A549 (cell line): ENCODE data around the gene NTSR1. TPM values are rescaled to one million over a fixed set of nuclear protein-coding genes. Genes with fewer than 3 reads are reported as not detected.

Experiments
- ATAC-seq, 2 experiments: fragments of 200-7000 bp in 1 of 2; fragments of >200 bp in 1 of 2; cut with Nextera tagmentation in 1 of 2; cut with Tn5 transposase in 1 of 2; 3 replicates each; pipeline versions ENCODE4 v1.8.0 to v1.9.1; 2018 to 2020; ENCODE audit warnings: mild to moderate bottlenecking in 1 of 2, moderate library complexity in 1 of 2
- CTCF ChIA-PET: fragments of 300-600 bp; sonication (Branson Sonifier 250); formaldehyde crosslinking; extraction: SDS; loops from one replicate; lab custom pipeline; 2021; ENCODE audit warnings: antibody characterized with exemption, inconsistent platforms; lab: Yijun Ruan, JAX
- POLR2A ChIA-PET: fragments of 350-600 bp; formaldehyde crosslinking; extraction: SDS; loops from one replicate; lab custom pipeline; 2021; ENCODE audit warnings: antibody characterized with exemption, inconsistent platforms; lab: Yijun Ruan, JAX
- DNase-seq, 2 experiments: peaks; one replicate each; pipeline versions ENCODE4 v3.0.0 to v3.0.0-alpha.2; 2011 to 2016; ENCODE audit warnings: low read depth in 1 of 2, low spot score in 1 of 2
- FAIRE-seq: peaks from 2 replicates; lab custom pipeline; 2011; peaks lifted over from hg19 to GRCh38; lab: Jason Lieb, UNC
- H3K27ac ChIP-seq, 2 experiments: fragments of >200 bp; sonication (Bioruptor Twin); formaldehyde crosslinking; 3 replicates each; pipeline ENCODE4 v1.5.1; 2016 to 2017
- H3K4me1 ChIP-seq: fragments of >200 bp; sonication (Bioruptor Twin); formaldehyde crosslinking; 3 replicates; pipeline ENCODE4 v1.6.1; 2016
- H3K4me2 ChIP-seq: fragments of >200 bp; sonication (Bioruptor Twin); formaldehyde crosslinking; 3 replicates; pipeline ENCODE4 v1.6.1; 2016
- H3K4me3 ChIP-seq: fragments of >200 bp; sonication (Bioruptor Twin); formaldehyde crosslinking; 3 replicates; pipeline ENCODE4 v1.5.1; 2016
- H3K9me3 ChIP-seq: fragments of >200 bp; sonication (Bioruptor Twin); formaldehyde crosslinking; 3 replicates; pipeline ENCODE4 v1.6.1; 2016
- BHLHE40 ChIP-seq: IDR thresholded peaks from 2 replicates; pipeline ENCODE4 v1.6.1; 2012; ENCODE audit warnings: low read depth, low read length, inconsistent platforms
- CBX2 ChIP-seq: fragments of 200-600 bp; sonication (generic); IDR thresholded peaks from 2 replicates; pipeline ENCODE4 v1.6.1; 2016; ENCODE audit warnings: low read depth, mild to moderate bottlenecking, borderline replicate concordance
- CEBPB ChIP-seq, 2 experiments: fragments of >200 bp in 1 of 2; sonication (Bioruptor Twin) in 1 of 2; formaldehyde crosslinking in 1 of 2; IDR thresholded peaks; 2 replicates each; pipeline ENCODE4 v1.6.1; 2012 to 2016
- CHD2 ChIP-seq: fragments of 150-350 bp; IDR thresholded peaks from 2 replicates; pipeline ENCODE4 v1.6.1; 2014; ENCODE audit warnings: low read length; ENCODE audit not compliant: partially characterized antibody
- EHMT2 ChIP-seq: fragments of 200-600 bp; sonication (generic); IDR thresholded peaks from 2 replicates; pipeline ENCODE4 v1.6.1; 2016; ENCODE audit warnings: antibody characterized with exemption, low read depth, mild to moderate bottlenecking, moderate library complexity
- EP300 ChIP-seq, 2 experiments: fragments of >200 bp; sonication (Bioruptor Twin); formaldehyde crosslinking; IDR thresholded peaks; 2 replicates in 1 of 2; 3 replicates in 1 of 2; pipeline ENCODE4 v1.6.1; 2016 to 2017
- ESRRA ChIP-seq: fragments of 150-350 bp; IDR thresholded peaks from 2 replicates; pipeline ENCODE4 v1.6.1; 2014; ENCODE audit warnings: mild to moderate bottlenecking, low read length, borderline replicate concordance
- GATA3 ChIP-seq: IDR thresholded peaks from 2 replicates; pipeline ENCODE4 v1.6.1; 2012; ENCODE audit warnings: borderline replicate concordance
- HOXA7 ChIP-seq: fragments of 250-450 bp; sonication (Bioruptor Pico); IDR thresholded peaks from 2 replicates; pipeline ENCODE4 v1.5.0; 2020; ENCODE audit warnings: mild to moderate bottlenecking, moderate library complexity
- HOXB5 ChIP-seq: fragments of 250-450 bp; sonication (Bioruptor Pico); IDR thresholded peaks from 2 replicates; pipeline ENCODE4 v1.5.0; 2020; ENCODE audit warnings: mild to moderate bottlenecking, moderate library complexity
- JUN ChIP-seq, 2 experiments: fragments of >200 bp; sonication (Bioruptor Twin); formaldehyde crosslinking; IDR thresholded peaks; 2 replicates in 1 of 2; 3 replicates in 1 of 2; pipeline ENCODE4 v1.6.1; 2016 to 2017
- JUNB ChIP-seq: fragments of >200 bp; sonication (Bioruptor Twin); formaldehyde crosslinking; IDR thresholded peaks from 2 replicates; pipeline ENCODE4 v1.6.1; 2016
- MAFK ChIP-seq: fragments of 450-650 bp; IDR thresholded peaks from 2 replicates; pipeline ENCODE4 v1.6.1; 2014; ENCODE audit not compliant: partially characterized antibody
- NR3C1 ChIP-seq: fragments of >200 bp; sonication (Bioruptor Twin); formaldehyde crosslinking; IDR thresholded peaks from 3 replicates; pipeline ENCODE4 v1.6.1; 2017
- PHF8 ChIP-seq: fragments of 200-600 bp; sonication (generic); IDR thresholded peaks from 2 replicates; pipeline ENCODE4 v1.6.1; 2016; ENCODE audit warnings: low read depth, mild to moderate bottlenecking, antibody characterized with exemption, moderate library complexity, borderline replicate concordance
- POLR2A ChIP-seq: IDR thresholded peaks from 2 replicates; pipeline ENCODE4 v1.6.1; 2012; ENCODE audit warnings: mild to moderate bottlenecking, low read length
- POLR2AphosphoS2 ChIP-seq: conservative IDR thresholded peaks from 2 replicates; pipeline ENCODE4 v1.6.1; 2012; ENCODE audit warnings: low read length, improper control_type of control experiment, inconsistent platforms
- RCOR1 ChIP-seq: fragments of 150-350 bp; IDR thresholded peaks from 2 replicates; pipeline ENCODE4 v1.6.1; 2014; ENCODE audit warnings: antibody characterized with exemption, low read length, low read depth
- SREBF2 ChIP-seq: fragments of 450-650 bp; IDR thresholded peaks from 2 replicates; pipeline ENCODE4 v1.6.1; 2014; ENCODE audit warnings: mild to moderate bottlenecking, moderate library complexity
- TP53 ChIP-seq: fragments of 250-450 bp; sonication (Bioruptor Pico); IDR thresholded peaks from 2 replicates; pipeline ENCODE4 v1.5.0; 2021; ENCODE audit warnings: mild to moderate bottlenecking, moderate library complexity
- ZC3H11A ChIP-seq: fragments of 450-650 bp; IDR thresholded peaks from 2 replicates; pipeline ENCODE4 v1.6.1; 2014; ENCODE audit warnings: antibody characterized with exemption, mild to moderate bottlenecking
- ZFP36 ChIP-seq: fragments of 450-650 bp; IDR thresholded peaks from 2 replicates; pipeline ENCODE4 v1.6.1; 2014; ENCODE audit warnings: borderline replicate concordance; ENCODE audit not compliant: partially characterized antibody
- ZNF302 ChIP-seq: fragments of 250-450 bp; sonication (Bioruptor Pico); IDR thresholded peaks from 2 replicates; pipeline ENCODE4 v1.9.0; 2021; ENCODE audit warnings: inconsistent platforms, mild to moderate bottlenecking, moderate library complexity
- WGBS: methylation state at CpG from one replicate; pipeline ENCODE4 v1.1.6; 2017; ENCODE audit errors: missing lambda C conversion rate; 5-methylcytosine and 5-hydroxymethylcytosine counted together
- polyA plus RNA-seq, 4 experiments: library from polyadenylated mRNA; depleted of rRNA in 3 of 4; stranded (reverse); fragments of >200 nt; fragmentation: RNase III in 1 of 4; extraction: RNeasy Plus Mini Kit Qiagen cat#74134 plus additional on column Dnase treatment in 1 of 4; gene quantifications; 2 replicates in 3 of 4; 3 replicates in 1 of 4; pipeline ENCODE4 v1.2.3, GENCODE V29; 2011 to 2017
- TF ChIP-seq, protein P1 (sequence below): fragments of >200 bp; sonication (Bioruptor Twin); formaldehyde crosslinking; IDR thresholded peaks from 2 replicates; pipeline ENCODE4 v1.6.1; 2016

NTSR1 gene
- polyA plus RNA-seq, 2 of the 4 experiments (the other 2 are of a cell fraction) = 0.03 TPM; not detected in 1

DNA sequence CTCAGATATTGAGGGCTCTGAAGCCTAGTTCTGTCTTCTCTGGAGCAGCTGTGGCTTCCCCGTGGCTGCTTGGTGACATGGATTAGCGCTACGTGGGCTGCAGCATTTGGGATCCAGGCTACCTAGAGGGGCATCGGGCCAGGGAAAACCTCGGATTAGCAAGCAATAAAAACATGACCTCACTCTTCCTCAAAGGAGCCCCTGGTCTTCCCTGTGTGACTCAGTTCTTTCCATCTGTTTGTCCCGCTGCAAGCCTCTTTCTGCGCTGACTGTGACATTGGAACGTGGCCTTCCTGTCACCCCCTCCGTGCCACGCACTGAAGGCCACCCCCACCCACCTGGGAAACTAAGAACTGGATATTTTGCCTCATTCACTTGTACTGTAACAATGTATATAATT is 91.2 kb downstream of the NTSR1 start:
- CTCF ChIA-PET = interaction anchor here (1.4 to 3.5 kb wide), 3 partner anchors 8 to 132 kb away, joined by 4 to 29 read pairs (median 5); no protein-coding TSS in a partner anchor
- Histone ChIP-seq H3K27ac (no peak overlapping the region), H3K4me2 (no peak overlapping the region), H3K9me3 (no peaks in the 10 kb centered on the region), H3K4me1 (peaks cover 18% of the 10 kb centered on the region), H3K4me3 (no peak overlapping the region)
- 92% methylated on average over 10 of the region's 10 CpGs for WGBS
- TF ChIP-seq CHD2 (no peak), RCOR1 (no peak), ZNF302 (no peak), EHMT2 (no peak), BHLHE40 (no peak)
- no peak for DNase-seq
- no peak for ATAC-seq
- POLR2A ChIA-PET = no interaction called here
- FAIRE-seq = no peak

DNA sequence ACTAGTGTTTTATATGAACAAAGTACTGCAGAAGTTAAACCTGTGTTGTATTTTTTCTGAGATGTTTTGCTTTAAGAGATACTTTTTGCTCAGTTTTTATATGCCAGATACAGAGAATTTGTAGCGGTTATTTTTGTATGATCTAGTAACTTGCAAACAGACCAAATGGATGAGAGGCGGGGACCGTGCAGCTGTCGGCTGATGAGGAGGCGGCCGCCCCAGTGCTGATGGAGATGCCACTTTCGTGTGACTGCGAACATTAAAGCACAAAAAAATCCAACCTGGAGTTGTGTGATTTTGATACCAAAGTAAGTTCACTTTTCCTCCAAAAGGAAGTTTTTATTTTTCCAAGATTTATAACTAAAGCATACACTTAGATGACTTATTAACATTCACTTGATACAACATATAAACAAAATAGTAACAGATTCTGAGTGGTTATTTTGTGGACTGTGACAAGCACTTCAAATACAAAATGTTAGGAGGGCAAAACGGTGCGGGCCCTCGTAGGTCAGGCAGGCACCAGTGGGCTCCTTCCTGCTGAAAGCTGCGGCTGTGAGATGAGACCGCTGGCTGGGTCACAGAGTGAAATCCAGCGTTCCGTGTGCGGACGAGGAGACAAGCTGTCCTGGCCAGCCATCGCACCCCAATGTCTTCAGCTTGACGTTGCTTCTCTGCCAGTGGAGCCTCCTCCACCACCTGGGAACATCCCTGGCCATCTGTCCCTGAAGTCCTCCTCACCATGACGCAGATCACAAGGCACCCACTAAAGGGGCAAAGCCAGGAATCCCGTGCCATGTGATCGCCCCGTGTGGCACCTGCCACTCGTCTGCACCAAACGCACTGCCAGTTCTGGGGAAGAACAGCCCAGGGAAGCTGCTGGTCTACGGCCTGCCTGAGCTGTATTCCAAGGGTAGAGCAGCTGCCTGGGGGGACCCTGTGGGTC is 92.0 kb downstream of the NTSR1 start:
- FAIRE-seq = no peak
- DNase-seq = no peak
- no peak for TF ChIP-seq GATA3
- TF ChIP-seq ZFP36 = no peak
- no peak for TF ChIP-seq EP300 (IDR thresholded peaks at IDR 0.05)
- TF ChIP-seq EHMT2 = no peak
- no peak for TF ChIP-seq CBX2
- no peak for TF ChIP-seq JUN (IDR thresholded peaks at IDR 0.05)
- no peak for TF ChIP-seq CHD2
- TF ChIP-seq POLR2A = no peak
- TF ChIP-seq PHF8 = no peak
- TF ChIP-seq, protein P1, sequence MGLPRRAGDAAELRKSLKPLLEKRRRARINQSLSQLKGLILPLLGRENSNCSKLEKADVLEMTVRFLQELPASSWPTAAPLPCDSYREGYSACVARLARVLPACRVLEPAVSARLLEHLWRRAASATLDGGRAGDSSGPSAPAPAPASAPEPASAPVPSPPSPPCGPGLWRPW = no peak
- no peak for TF ChIP-seq JUNB
- no peak for TF ChIP-seq TP53
- TF ChIP-seq NR3C1 = no peak
- no peak for TF ChIP-seq SREBF2
- TF ChIP-seq ZC3H11A = no peak
- TF ChIP-seq MAFK = no peak
- no peak for TF ChIP-seq BHLHE40
- no peak for TF ChIP-seq HOXB5
- no peak for TF ChIP-seq POLR2AphosphoS2
- no peak for TF ChIP-seq ESRRA
- TF ChIP-seq, all 56 proteins: peak for 0
- no peak for ATAC-seq
- Histone ChIP-seq H3K9me3 (no peaks in the 10 kb centered on the region), H3K4me3 (no peak overlapping the region), H3K4me2 (no peak overlapping the region), H3K27ac (no peak overlapping the region), H3K4me1 (peaks cover 17% of the 10 kb centered on the region)
- WGBS = 93% methylated on average over 26 of the region's 26 CpGs
- ChIA-PET CTCF (interaction anchor here (0.8 to 3.5 kb wide), 4 partner anchors 8 to 133 kb away, joined by 3 to 29 read pairs (median 9); no protein-coding TSS in a partner anchor), POLR2A (no interaction called here)

DNA sequence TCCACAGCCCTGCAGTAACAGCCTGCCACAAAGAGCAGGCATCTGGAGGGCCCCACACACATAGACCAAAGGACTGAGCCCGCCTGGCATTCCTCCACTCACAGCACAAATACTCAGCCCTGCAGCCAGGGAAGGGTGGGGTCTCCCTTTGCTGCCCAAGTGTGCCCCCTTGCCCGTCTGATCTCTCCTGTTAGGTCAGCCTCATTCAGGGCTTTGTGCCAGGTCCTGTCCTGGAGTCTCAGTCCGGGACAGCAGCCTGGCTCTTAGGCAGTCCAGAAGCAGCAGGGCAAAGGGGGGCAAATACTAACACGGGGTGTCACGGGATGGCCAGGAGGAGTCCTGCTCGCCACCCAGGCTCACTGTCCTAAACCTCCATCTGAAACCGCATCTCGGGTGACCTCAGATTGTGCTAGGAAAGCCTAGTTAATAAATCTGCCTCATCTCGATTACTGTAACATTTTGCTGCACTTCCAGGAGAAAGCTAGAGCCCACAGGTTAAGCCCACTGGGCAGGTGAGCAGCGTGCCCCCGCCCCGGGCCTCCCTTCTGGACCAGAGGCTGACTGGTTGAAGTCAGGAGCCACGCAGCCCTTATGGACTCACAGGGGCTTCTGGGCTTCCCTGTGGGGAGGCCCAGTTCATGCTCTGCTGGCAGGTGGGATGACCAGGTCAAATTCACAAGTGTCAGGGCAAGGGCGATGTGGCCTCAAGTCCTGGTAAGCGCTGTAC is 92.8 kb downstream of the NTSR1 start:
- H3K4me2 ChIP-seq = no peak overlapping the region
- H3K4me3 ChIP-seq = no peak overlapping the region
- ATAC-seq (no peak), DNase-seq (no peak)
- ChIA-PET CTCF (interaction anchor here (0.8 to 2.5 kb wide), 2 partner anchors 10 to 14 kb away, joined by 3 to 13 read pairs; no protein-coding TSS in a partner anchor), POLR2A (no interaction called here)
- no peak overlapping the region for H3K27ac ChIP-seq
- H3K4me1 ChIP-seq = peaks cover 25% of the 10 kb centered on the region
- WGBS = 83% methylated on average over 13 of the region's 15 CpGs
- H3K9me3 ChIP-seq = no peaks in the 10 kb centered on the region
- TF ChIP-seq HOXA7 (CRISPR knock-in tag) (no peak), CEBPB (IDR thresholded peaks at IDR 0.05) (no peak)
- TF ChIP-seq, all 56 proteins: peak for 0
- FAIRE-seq = no peak
